OCI-LY7 (cell line): Measurements from ENCODE around the gene CMAS. TPM values are rescaled to one million over a fixed set of nuclear protein-coding genes. Genes with fewer than 3 reads are reported as not detected.
"Not testable (repeated sequence)": the region's sequence is repeated elsewhere in the genome, so short reads cannot be mapped to it uniquely, and the experiment has no call there.

ENCODE experiments used
- BruUV-seq: library from RNA; stranded (reverse); fragments of 400-500 nt; replicated peaks from 2 replicates; lab custom pipeline; 2021; lab: Mats Ljungman, UMichigan
- CTCF ChIA-PET: fragments of 300-600 bp; sonication (Branson Sonifier 250); formaldehyde crosslinking; loops from one replicate; lab custom pipeline; 2022; ENCODE audit warnings: antibody characterized with exemption; ENCODE audit not compliant: unreplicated experiment; lab: Charles Lee
- POLR2A ChIA-PET: fragments of 300-600 bp; sonication (Branson Sonifier 250); formaldehyde crosslinking; loops from one replicate; lab custom pipeline; 2022; ENCODE audit warnings: antibody characterized with exemption; lab: Charles Lee
- DNase-seq: peaks from one replicate; pipeline ENCODE4 v3.0.0-alpha.2; 2015; ENCODE audit warnings: low spot score
- H2AFZ ChIP-seq: fragments of 200-600 bp; sonication (generic), shearing (Covaris generic); 2 replicates; pipeline ENCODE4 v1.6.1; 2014; ENCODE audit warnings: mild to moderate bottlenecking, antibody characterized with exemption, low read length, moderate library complexity
- H3K27ac ChIP-seq: fragments of 200-600 bp; sonication (generic); 2 replicates; pipeline ENCODE4 v1.5.1; 2014; ENCODE audit warnings: mixed run types, low read depth, mild to moderate bottlenecking, moderate library complexity, low read length, inconsistent platforms; ENCODE audit not compliant: poor library complexity, severe bottlenecking
- H3K36me3 ChIP-seq: fragments of 200-600 bp; sonication (generic); 2 replicates; pipeline ENCODE4 v1.6.1; 2014; ENCODE audit warnings: mild to moderate bottlenecking, antibody characterized with exemption, low read length, moderate library complexity, mixed read lengths; ENCODE audit not compliant: insufficient read depth
- H3K4me1 ChIP-seq: fragments of 200-600 bp; sonication (generic); 2 replicates; pipeline ENCODE4 v1.5.1; 2014; ENCODE audit warnings: mild to moderate bottlenecking, low read length; ENCODE audit not compliant: insufficient read depth, poor library complexity, severe bottlenecking
- H3K4me2 ChIP-seq: fragments of 200-600 bp; sonication (generic); 2 replicates; pipeline ENCODE4 v1.6.1; 2014; ENCODE audit warnings: mild to moderate bottlenecking, low read length
- H3K4me3 ChIP-seq: fragments of 200-600 bp; sonication (generic); 2 replicates; pipeline ENCODE4 v1.5.1; 2014; ENCODE audit warnings: mild to moderate bottlenecking, low read depth, low read length; ENCODE audit not compliant: poor library complexity, severe bottlenecking
- H3K79me2 ChIP-seq: fragments of 200-600 bp; sonication (generic); 2 replicates; pipeline ENCODE4 v1.6.1; 2016; ENCODE audit warnings: low read depth, mild to moderate bottlenecking, low read length, moderate library complexity, mixed read lengths; ENCODE audit not compliant: insufficient read depth
- H3K9me2 ChIP-seq: fragments of 200-600 bp; sonication (generic); 2 replicates; pipeline ENCODE4 v1.6.1; 2016; ENCODE audit warnings: mild to moderate bottlenecking, low read length, mixed read lengths; ENCODE audit not compliant: insufficient read depth
- H3K9me3 ChIP-seq: fragments of 200-600 bp; sonication (generic); 2 replicates; pipeline ENCODE4 v1.6.1; 2014; ENCODE audit warnings: mild to moderate bottlenecking, mixed run types, low read length, mixed read lengths
- H4K20me1 ChIP-seq: fragments of 200-600 bp; sonication (generic); 2 replicates; pipeline ENCODE4 v1.6.1; 2014; ENCODE audit warnings: mild to moderate bottlenecking, antibody characterized with exemption, low read length, moderate library complexity, mixed read lengths; ENCODE audit not compliant: insufficient read depth
- CTCF ChIP-seq: fragments of 200-600 bp; sonication (generic); conservative IDR thresholded peaks from 2 replicates; pipeline ENCODE4 v1.5.1; 2014; ENCODE audit warnings: mild to moderate bottlenecking, antibody characterized with exemption, low read length, moderate library complexity, mixed read lengths
- EZH2phosphoT487 ChIP-seq: fragments of 200-600 bp; sonication (generic); IDR thresholded peaks from 2 replicates; pipeline ENCODE4 v1.6.1; 2018; ENCODE audit warnings: low read depth, borderline replicate concordance, mild to moderate bottlenecking, mixed run types, antibody characterized with exemption, low read length, moderate library complexity, mixed read lengths
- intact Hi-C: fragments of 100-400 bp; cut with micrococcal nuclease; formaldehyde crosslinking; loops from one replicate; pipeline ENCODE4 v1.10.0; 2022; ENCODE audit not compliant: unreplicated experiment
- total RNA-seq, 2 experiments: library from RNA; depleted of rRNA in 1 of 2; stranded (reverse); fragments of >200 nt in 1 of 2; shearing (Covaris generic) in 1 of 2; gene quantifications; 2 replicates each; pipeline ENCODE4 v1.2.3, GENCODE V29; 2014 to 2022

The CMAS gene
- total RNA-seq, 2 experiments from 2014 or later, result 22.2 to 41.1 TPM

GRCh38 chr12:22051114-22051698, 5.2 kb downstream of the CMAS start:
- H3K9me3 ChIP-seq, result no peaks in the 10 kb centered on the region; the same call in 1 of the 2 replicates
- no peaks in the 10 kb centered on the region for H3K9me2 ChIP-seq
- TF ChIP-seq EZH2phosphoT487, result no peak
- TF ChIP-seq CTCF, result no peak
- H3K4me1 ChIP-seq, result peaks cover 4% of the 10 kb centered on the region
- peaks cover 24% of the 10 kb centered on the region; the same call in 1 of the 2 replicates for H3K79me2 ChIP-seq
- peaks cover 32% of the 10 kb centered on the region for H3K36me3 ChIP-seq
- DNase-seq, result no peak
- ChIA-PET POLR2A (interaction anchor here (0.6 to 2.2 kb wide), 6 partner anchors 10 to 457 kb away, joined by 3 to 8 read pairs (median 3); no protein-coding TSS in a partner anchor), CTCF (no interaction called here)
- no peak overlapping the region for H3K4me2 ChIP-seq
- H2AFZ ChIP-seq, result no peak overlapping the region
- H3K27ac ChIP-seq, result no peak overlapping the region
- peaks cover 6% of the 10 kb centered on the region; the same call in 1 of the 2 replicates for H4K20me1 ChIP-seq
- BruUV-seq, result no TSS peak
- H3K4me3 ChIP-seq, result no peak overlapping the region
- intact Hi-C loops, result no loop called here

GRCh38 chr12:22052994-22053393, 7.0 kb downstream of the CMAS start:
- H2AFZ ChIP-seq, CTCF ChIA-PET, H3K9me2 ChIP-seq, H3K27ac ChIP-seq, DNase-seq, H3K9me3 ChIP-seq, H4K20me1 ChIP-seq, H3K4me2 ChIP-seq, intact Hi-C loops, H3K4me3 ChIP-seq, H3K4me1 ChIP-seq, BruUV-seq, H3K79me2 ChIP-seq, POLR2A ChIA-PET: not testable (repeated sequence)
- H3K36me3 ChIP-seq, result peaks cover 46% of the 10 kb centered on the region

- peaks cover 48% of the 10 kb centered on the region for H3K36me3 ChIP-seq
- no peaks in the 10 kb centered on the region; the same call in 1 of the 2 replicates for H3K9me3 ChIP-seq
- CTCF ChIA-PET, result no interaction called here
- no peak for TF ChIP-seq CTCF
- TF ChIP-seq EZH2phosphoT487, result no peak
- H3K9me2 ChIP-seq, result no peaks in the 10 kb centered on the region
- no peak overlapping the region for H2AFZ ChIP-seq
- no peaks in the 10 kb centered on the region for H3K4me1 ChIP-seq
- BruUV-seq, result no TSS peak
- POLR2A ChIA-PET, result no interaction called here
- H3K79me2 ChIP-seq, result peaks cover 8% of the 10 kb centered on the region; the same call in 1 of the 2 replicates
- no peak overlapping the region for H3K4me3 ChIP-seq
- H4K20me1 ChIP-seq, result no peaks in the 10 kb centered on the region
- H3K27ac ChIP-seq, result no peak overlapping the region
- DNase-seq, result no peak
- intact Hi-C loops, result no loop called here
- H3K4me2 ChIP-seq, result no peak overlapping the region
Measured at GRCh38 chr12:22054155-22054554, 8.1 kb downstream of the CMAS start.
